A549 (cell line): Measurements from ENCODE around the gene CEP162. TPM values are rescaled to one million over a fixed set of nuclear protein-coding genes. Genes with fewer than 3 reads are reported as not detected.

Source experiments
- ATAC-seq, 2 experiments: fragments of 200-7000 bp in 1 of 2; fragments of >200 bp in 1 of 2; cut with Nextera tagmentation in 1 of 2; cut with Tn5 transposase in 1 of 2; 3 replicates each; pipeline versions ENCODE4 v1.8.0 to v1.9.1; 2018 to 2020; ENCODE audit warnings: mild to moderate bottlenecking in 1 of 2, moderate library complexity in 1 of 2
- CTCF ChIA-PET: fragments of 300-600 bp; sonication (Branson Sonifier 250); formaldehyde crosslinking; extraction: SDS; loops from one replicate; lab custom pipeline; 2021; ENCODE audit warnings: antibody characterized with exemption, inconsistent platforms; lab: Yijun Ruan, JAX
- POLR2A ChIA-PET: fragments of 350-600 bp; formaldehyde crosslinking; extraction: SDS; loops from one replicate; lab custom pipeline; 2021; ENCODE audit warnings: antibody characterized with exemption, inconsistent platforms; lab: Yijun Ruan, JAX
- DNase-seq, 2 experiments: peaks; one replicate each; pipeline versions ENCODE4 v3.0.0 to v3.0.0-alpha.2; 2011 to 2016; ENCODE audit warnings: low read depth in 1 of 2, low spot score in 1 of 2
- FAIRE-seq: peaks from 2 replicates; lab custom pipeline; 2011; peaks lifted over from hg19 to GRCh38; lab: Jason Lieb, UNC
- H3K27ac ChIP-seq, 2 experiments: fragments of >200 bp; sonication (Bioruptor Twin); formaldehyde crosslinking; 3 replicates each; pipeline ENCODE4 v1.5.1; 2016 to 2017
- H3K4me1 ChIP-seq: fragments of >200 bp; sonication (Bioruptor Twin); formaldehyde crosslinking; 3 replicates; pipeline ENCODE4 v1.6.1; 2016
- H3K4me2 ChIP-seq: fragments of >200 bp; sonication (Bioruptor Twin); formaldehyde crosslinking; 3 replicates; pipeline ENCODE4 v1.6.1; 2016
- H3K4me3 ChIP-seq: fragments of >200 bp; sonication (Bioruptor Twin); formaldehyde crosslinking; 3 replicates; pipeline ENCODE4 v1.5.1; 2016
- H3K9me3 ChIP-seq: fragments of >200 bp; sonication (Bioruptor Twin); formaldehyde crosslinking; 3 replicates; pipeline ENCODE4 v1.6.1; 2016
- CHD4 ChIP-seq: fragments of 200-600 bp; sonication (generic); IDR thresholded peaks from 2 replicates; pipeline ENCODE4 v1.6.1; 2016; ENCODE audit warnings: antibody characterized with exemption, mild to moderate bottlenecking, borderline replicate concordance
- EHF ChIP-seq: fragments of 250-450 bp; sonication (Bioruptor Pico); IDR thresholded peaks from 2 replicates; pipeline ENCODE4 v1.5.0; 2020; ENCODE audit warnings: mild to moderate bottlenecking
- EP300 ChIP-seq, 2 experiments: fragments of >200 bp; sonication (Bioruptor Twin); formaldehyde crosslinking; IDR thresholded peaks; 2 replicates in 1 of 2; 3 replicates in 1 of 2; pipeline ENCODE4 v1.6.1; 2016 to 2017
- ESRRA ChIP-seq: fragments of 150-350 bp; IDR thresholded peaks from 2 replicates; pipeline ENCODE4 v1.6.1; 2014; ENCODE audit warnings: mild to moderate bottlenecking, low read length, borderline replicate concordance
- GATA3 ChIP-seq: IDR thresholded peaks from 2 replicates; pipeline ENCODE4 v1.6.1; 2012; ENCODE audit warnings: borderline replicate concordance
- HDAC2 ChIP-seq: fragments of 200-600 bp; sonication (generic); IDR thresholded peaks from 2 replicates; pipeline ENCODE4 v1.6.1; 2016
- JUN ChIP-seq, 2 experiments: fragments of >200 bp; sonication (Bioruptor Twin); formaldehyde crosslinking; IDR thresholded peaks; 2 replicates in 1 of 2; 3 replicates in 1 of 2; pipeline ENCODE4 v1.6.1; 2016 to 2017
- KDM1A ChIP-seq: fragments of 200-600 bp; sonication (generic); IDR thresholded peaks from 2 replicates; pipeline ENCODE4 v1.6.1; 2016; ENCODE audit warnings: low read depth, mild to moderate bottlenecking
- KDM5A ChIP-seq: fragments of 200-600 bp; sonication (generic); IDR thresholded peaks from 2 replicates; pipeline ENCODE4 v1.6.1; 2016; ENCODE audit warnings: antibody characterized with exemption, mild to moderate bottlenecking
- MAFK ChIP-seq: fragments of 450-650 bp; IDR thresholded peaks from 2 replicates; pipeline ENCODE4 v1.6.1; 2014; ENCODE audit not compliant: partially characterized antibody
- MAZ ChIP-seq: fragments of 150-350 bp; IDR thresholded peaks from 2 replicates; pipeline ENCODE4 v1.6.1; 2014; ENCODE audit warnings: antibody characterized with exemption, low read depth, low read length, borderline replicate concordance
- NFE2L2 ChIP-seq: fragments of 150-350 bp; conservative IDR thresholded peaks from 2 replicates; pipeline ENCODE4 v1.6.1; 2014; ENCODE audit warnings: low read length
- NPAS2 ChIP-seq: fragments of 250-450 bp; sonication (Bioruptor Pico); IDR thresholded peaks from 2 replicates; pipeline ENCODE4 v1.8.0; 2022; ENCODE audit warnings: mild to moderate bottlenecking, moderate library complexity, borderline replicate concordance
- NR3C1 ChIP-seq: fragments of >200 bp; sonication (Bioruptor Twin); formaldehyde crosslinking; IDR thresholded peaks from 3 replicates; pipeline ENCODE4 v1.6.1; 2017
- PBX3 ChIP-seq: IDR thresholded peaks from 2 replicates; pipeline ENCODE4 v1.6.1; 2012
- PHF8 ChIP-seq: fragments of 200-600 bp; sonication (generic); IDR thresholded peaks from 2 replicates; pipeline ENCODE4 v1.6.1; 2016; ENCODE audit warnings: low read depth, mild to moderate bottlenecking, antibody characterized with exemption, moderate library complexity, borderline replicate concordance
- POLR2A ChIP-seq: IDR thresholded peaks from 2 replicates; pipeline ENCODE4 v1.6.1; 2012; ENCODE audit warnings: mild to moderate bottlenecking, low read length
- POLR2AphosphoS2 ChIP-seq: conservative IDR thresholded peaks from 2 replicates; pipeline ENCODE4 v1.6.1; 2012; ENCODE audit warnings: low read length, improper control_type of control experiment, inconsistent platforms
- RAD21 ChIP-seq, 2 experiments: fragments of >200 bp in 1 of 2; sonication (Bioruptor Twin) in 1 of 2; formaldehyde crosslinking in 1 of 2; IDR thresholded peaks in 1 of 2; conservative IDR thresholded peaks in 1 of 2; 2 replicates in 1 of 2; 3 replicates in 1 of 2; pipeline ENCODE4 v1.6.1; 2012 to 2018; ENCODE audit warnings: inconsistent platforms in 1 of 2
- RCOR1 ChIP-seq: fragments of 150-350 bp; IDR thresholded peaks from 2 replicates; pipeline ENCODE4 v1.6.1; 2014; ENCODE audit warnings: antibody characterized with exemption, low read length, low read depth
- RFX5 ChIP-seq: fragments of 450-650 bp; IDR thresholded peaks from 2 replicates; pipeline ENCODE4 v1.7.1; 2014; ENCODE audit warnings: antibody characterized with exemption, mild to moderate bottlenecking, moderate library complexity
- TFCP2L1 ChIP-seq: fragments of 250-450 bp; sonication (Bioruptor Pico); IDR thresholded peaks from 2 replicates; pipeline ENCODE4 v1.5.0; 2021; ENCODE audit warnings: mild to moderate bottlenecking
- TP53 ChIP-seq: fragments of 250-450 bp; sonication (Bioruptor Pico); IDR thresholded peaks from 2 replicates; pipeline ENCODE4 v1.5.0; 2021; ENCODE audit warnings: mild to moderate bottlenecking, moderate library complexity
- ZC3H11A ChIP-seq: fragments of 450-650 bp; IDR thresholded peaks from 2 replicates; pipeline ENCODE4 v1.6.1; 2014; ENCODE audit warnings: antibody characterized with exemption, mild to moderate bottlenecking
- ZNF302 ChIP-seq: fragments of 250-450 bp; sonication (Bioruptor Pico); IDR thresholded peaks from 2 replicates; pipeline ENCODE4 v1.9.0; 2021; ENCODE audit warnings: inconsistent platforms, mild to moderate bottlenecking, moderate library complexity
- WGBS: methylation state at CpG from one replicate; pipeline ENCODE4 v1.1.6; 2017; ENCODE audit errors: missing lambda C conversion rate; 5-methylcytosine and 5-hydroxymethylcytosine counted together
- polyA plus RNA-seq, 4 experiments: library from polyadenylated mRNA; depleted of rRNA in 3 of 4; stranded (reverse); fragments of >200 nt; fragmentation: RNase III in 1 of 4; extraction: RNeasy Plus Mini Kit Qiagen cat#74134 plus additional on column Dnase treatment in 1 of 4; gene quantifications; 2 replicates in 3 of 4; 3 replicates in 1 of 4; pipeline ENCODE4 v1.2.3, GENCODE V29; 2011 to 2017
- TF ChIP-seq, protein P1 (sequence below): fragments of >200 bp; sonication (Bioruptor Twin); formaldehyde crosslinking; IDR thresholded peaks from 2 replicates; pipeline ENCODE4 v1.6.1; 2016
- TF ChIP-seq, protein P2 (sequence below): fragments of >200 bp; sonication (Bioruptor Twin); formaldehyde crosslinking; IDR thresholded peaks from 3 replicates; pipeline ENCODE4 v1.5.1; 2016
- TF ChIP-seq, protein P3 (sequence below): fragments of 200-600 bp; sonication (generic); IDR thresholded peaks from 2 replicates; pipeline ENCODE4 v1.6.1; 2016; ENCODE audit warnings: antibody characterized with exemption, mild to moderate bottlenecking, moderate library complexity

CEP162 gene
- polyA plus RNA-seq, 2 of the 4 experiments (the other 2 are of a cell fraction) = 2.1 to 2.3 TPM

GRCh38 chr6:84183430-84183829 is 44.0 kb downstream of the CEP162 start:
- DNase-seq (no peak), FAIRE-seq (no peak), ATAC-seq (no peak)
- 85% methylated on average over 1 of the region's 1 CpG for WGBS
- POLR2A ChIA-PET = no interaction called here
- H3K4me1 ChIP-seq = no peaks in the 10 kb centered on the region
- no peak overlapping the region for H3K4me2 ChIP-seq
- H3K4me3 ChIP-seq = no peak overlapping the region
- CTCF ChIA-PET = no interaction called here
- no peaks in the 10 kb centered on the region for H3K9me3 ChIP-seq
- H3K27ac ChIP-seq = no peak overlapping the region
- no peak for TF ChIP-seq TP53
- no peak for TF ChIP-seq ZC3H11A
- TF ChIP-seq GATA3 = no peak
- TF ChIP-seq HDAC2 = no peak
- TF ChIP-seq, protein P1, sequence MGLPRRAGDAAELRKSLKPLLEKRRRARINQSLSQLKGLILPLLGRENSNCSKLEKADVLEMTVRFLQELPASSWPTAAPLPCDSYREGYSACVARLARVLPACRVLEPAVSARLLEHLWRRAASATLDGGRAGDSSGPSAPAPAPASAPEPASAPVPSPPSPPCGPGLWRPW = no peak
- TF ChIP-seq NR3C1 = no peak
- no peak for TF ChIP-seq JUN (IDR thresholded peaks at IDR 0.05)
- TF ChIP-seq RCOR1 = no peak
- no peak for TF ChIP-seq MAFK
- no peak for TF ChIP-seq ZNF302
- no peak for TF ChIP-seq EHF
- TF ChIP-seq ESRRA = no peak
- no peak for TF ChIP-seq MAZ
- no peak for TF ChIP-seq PBX3
- TF ChIP-seq NFE2L2 = no peak
- no peak for TF ChIP-seq TFCP2L1 (CRISPR knock-in tag)
- no peak for TF ChIP-seq EP300 (IDR thresholded peaks at IDR 0.05)
- TF ChIP-seq NPAS2 (CRISPR knock-in tag) = no peak
- no peak for TF ChIP-seq KDM5A
- no peak for TF ChIP-seq POLR2AphosphoS2

DNA sequence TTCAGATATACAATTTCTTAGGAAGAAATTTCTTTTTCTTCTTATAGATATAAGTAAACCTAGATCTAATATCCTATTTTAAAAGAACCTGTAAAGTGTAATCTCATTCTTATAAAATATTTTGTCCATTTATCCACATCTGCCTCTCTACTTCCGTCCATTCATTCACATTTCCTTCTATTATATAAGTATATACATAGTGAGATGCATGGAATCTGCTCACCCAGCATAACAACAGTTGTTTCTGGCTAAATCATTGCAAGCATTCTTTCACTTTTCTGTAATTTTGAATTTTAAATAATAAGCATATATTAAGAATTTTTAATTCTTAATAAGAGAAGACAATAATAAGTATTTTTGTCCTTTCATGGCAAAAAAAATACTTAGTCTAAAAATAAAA is 45.4 kb downstream of the CEP162 start:
- H3K4me2 ChIP-seq = no peak overlapping the region
- H3K9me3 ChIP-seq = no peaks in the 10 kb centered on the region
- DNase-seq (no peak), ATAC-seq (no peak), FAIRE-seq (no peak)
- no peaks in the 10 kb centered on the region for H3K4me1 ChIP-seq
- H3K4me3 ChIP-seq = no peak overlapping the region
- TF ChIP-seq KDM1A (no peak), POLR2A (no peak), CHD4 (no peak), PHF8 (no peak), ZNF302 (no peak), EP300 (IDR thresholded peaks at IDR 0.05) (no peak), MAFK (no peak), ESRRA (no peak), RAD21 (conservative IDR thresholded peaks at IDR 0.05 in 1 of 2, IDR thresholded peaks at IDR 0.05 in 1 of 2) (no peak), TP53 (no peak), HDAC2 (no peak), NR3C1 (no peak), RFX5 (no peak)
- TF ChIP-seq, protein P2, sequence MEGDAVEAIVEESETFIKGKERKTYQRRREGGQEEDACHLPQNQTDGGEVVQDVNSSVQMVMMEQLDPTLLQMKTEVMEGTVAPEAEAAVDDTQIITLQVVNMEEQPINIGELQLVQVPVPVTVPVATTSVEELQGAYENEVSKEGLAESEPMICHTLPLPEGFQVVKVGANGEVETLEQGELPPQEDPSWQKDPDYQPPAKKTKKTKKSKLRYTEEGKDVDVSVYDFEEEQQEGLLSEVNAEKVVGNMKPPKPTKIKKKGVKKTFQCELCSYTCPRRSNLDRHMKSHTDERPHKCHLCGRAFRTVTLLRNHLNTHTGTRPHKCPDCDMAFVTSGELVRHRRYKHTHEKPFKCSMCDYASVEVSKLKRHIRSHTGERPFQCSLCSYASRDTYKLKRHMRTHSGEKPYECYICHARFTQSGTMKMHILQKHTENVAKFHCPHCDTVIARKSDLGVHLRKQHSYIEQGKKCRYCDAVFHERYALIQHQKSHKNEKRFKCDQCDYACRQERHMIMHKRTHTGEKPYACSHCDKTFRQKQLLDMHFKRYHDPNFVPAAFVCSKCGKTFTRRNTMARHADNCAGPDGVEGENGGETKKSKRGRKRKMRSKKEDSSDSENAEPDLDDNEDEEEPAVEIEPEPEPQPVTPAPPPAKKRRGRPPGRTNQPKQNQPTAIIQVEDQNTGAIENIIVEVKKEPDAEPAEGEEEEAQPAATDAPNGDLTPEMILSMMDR = no peak
- TF ChIP-seq, protein P3, sequence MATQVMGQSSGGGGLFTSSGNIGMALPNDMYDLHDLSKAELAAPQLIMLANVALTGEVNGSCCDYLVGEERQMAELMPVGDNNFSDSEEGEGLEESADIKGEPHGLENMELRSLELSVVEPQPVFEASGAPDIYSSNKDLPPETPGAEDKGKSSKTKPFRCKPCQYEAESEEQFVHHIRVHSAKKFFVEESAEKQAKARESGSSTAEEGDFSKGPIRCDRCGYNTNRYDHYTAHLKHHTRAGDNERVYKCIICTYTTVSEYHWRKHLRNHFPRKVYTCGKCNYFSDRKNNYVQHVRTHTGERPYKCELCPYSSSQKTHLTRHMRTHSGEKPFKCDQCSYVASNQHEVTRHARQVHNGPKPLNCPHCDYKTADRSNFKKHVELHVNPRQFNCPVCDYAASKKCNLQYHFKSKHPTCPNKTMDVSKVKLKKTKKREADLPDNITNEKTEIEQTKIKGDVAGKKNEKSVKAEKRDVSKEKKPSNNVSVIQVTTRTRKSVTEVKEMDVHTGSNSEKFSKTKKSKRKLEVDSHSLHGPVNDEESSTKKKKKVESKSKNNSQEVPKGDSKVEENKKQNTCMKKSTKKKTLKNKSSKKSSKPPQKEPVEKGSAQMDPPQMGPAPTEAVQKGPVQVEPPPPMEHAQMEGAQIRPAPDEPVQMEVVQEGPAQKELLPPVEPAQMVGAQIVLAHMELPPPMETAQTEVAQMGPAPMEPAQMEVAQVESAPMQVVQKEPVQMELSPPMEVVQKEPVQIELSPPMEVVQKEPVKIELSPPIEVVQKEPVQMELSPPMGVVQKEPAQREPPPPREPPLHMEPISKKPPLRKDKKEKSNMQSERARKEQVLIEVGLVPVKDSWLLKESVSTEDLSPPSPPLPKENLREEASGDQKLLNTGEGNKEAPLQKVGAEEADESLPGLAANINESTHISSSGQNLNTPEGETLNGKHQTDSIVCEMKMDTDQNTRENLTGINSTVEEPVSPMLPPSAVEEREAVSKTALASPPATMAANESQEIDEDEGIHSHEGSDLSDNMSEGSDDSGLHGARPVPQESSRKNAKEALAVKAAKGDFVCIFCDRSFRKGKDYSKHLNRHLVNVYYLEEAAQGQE = no peak
- 95% methylated on average over 1 of the region's 1 CpG for WGBS
- H3K27ac ChIP-seq = no peak overlapping the region
- CTCF ChIA-PET = no interaction called here
- POLR2A ChIA-PET = no interaction called here
